Measurements from ENCODE around the gene GASK1A. TPM values are rescaled to one million over a fixed set of nuclear protein-coding genes. Genes with fewer than 3 reads are reported as not detected.

Gene GASK1A
- total RNA-seq, 1 donor, result 0.63 TPM

- no peak overlapping the region for H3K4me3 ChIP-seq (ENCODE audit: low read depth, low read length)
- TF ChIP-seq, protein P1, sequence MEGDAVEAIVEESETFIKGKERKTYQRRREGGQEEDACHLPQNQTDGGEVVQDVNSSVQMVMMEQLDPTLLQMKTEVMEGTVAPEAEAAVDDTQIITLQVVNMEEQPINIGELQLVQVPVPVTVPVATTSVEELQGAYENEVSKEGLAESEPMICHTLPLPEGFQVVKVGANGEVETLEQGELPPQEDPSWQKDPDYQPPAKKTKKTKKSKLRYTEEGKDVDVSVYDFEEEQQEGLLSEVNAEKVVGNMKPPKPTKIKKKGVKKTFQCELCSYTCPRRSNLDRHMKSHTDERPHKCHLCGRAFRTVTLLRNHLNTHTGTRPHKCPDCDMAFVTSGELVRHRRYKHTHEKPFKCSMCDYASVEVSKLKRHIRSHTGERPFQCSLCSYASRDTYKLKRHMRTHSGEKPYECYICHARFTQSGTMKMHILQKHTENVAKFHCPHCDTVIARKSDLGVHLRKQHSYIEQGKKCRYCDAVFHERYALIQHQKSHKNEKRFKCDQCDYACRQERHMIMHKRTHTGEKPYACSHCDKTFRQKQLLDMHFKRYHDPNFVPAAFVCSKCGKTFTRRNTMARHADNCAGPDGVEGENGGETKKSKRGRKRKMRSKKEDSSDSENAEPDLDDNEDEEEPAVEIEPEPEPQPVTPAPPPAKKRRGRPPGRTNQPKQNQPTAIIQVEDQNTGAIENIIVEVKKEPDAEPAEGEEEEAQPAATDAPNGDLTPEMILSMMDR (IDR thresholded peaks at IDR 0.05; ENCODE audit: insufficient read depth, low read length), result no peak
- DNase-seq (ENCODE audit: low read depth), result peak; percentile 12
These were observed 12.5 kb downstream of the GASK1A start for GRCh38 chr3:42991341-42992315.

GRCh38 chr3:42994595-42994994 is 15.5 kb downstream of the GASK1A start:
- DNase-seq (ENCODE audit: low read depth), result no peak
- TF ChIP-seq, protein P1 (IDR thresholded peaks at IDR 0.05; ENCODE audit: insufficient read depth, low read length), result no peak
- H3K4me3 ChIP-seq (ENCODE audit: low read depth, low read length), result no peak overlapping the region

DNA sequence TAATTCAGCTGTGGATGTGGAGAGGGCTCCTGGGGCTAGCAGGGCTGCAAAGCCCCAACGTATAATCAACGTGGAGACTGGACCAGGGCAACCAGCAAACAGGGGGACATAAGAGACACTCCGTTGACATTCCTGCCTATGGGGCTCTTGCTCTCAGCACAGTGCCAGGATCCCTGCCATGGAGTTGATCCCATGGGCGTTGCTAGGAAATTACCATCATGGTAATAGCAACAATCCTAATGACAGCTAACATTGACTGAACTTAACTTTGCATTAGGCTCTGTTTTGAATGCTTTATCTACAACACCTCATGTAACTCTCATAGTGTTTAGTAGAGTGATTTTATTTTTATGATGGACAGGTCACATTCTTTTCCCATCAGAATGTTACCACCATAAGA is 16.9 kb downstream of the GASK1A start:
- H3K4me3 ChIP-seq (ENCODE audit: low read depth, low read length), result no peak overlapping the region
- TF ChIP-seq, protein P1 (IDR thresholded peaks at IDR 0.05; ENCODE audit: insufficient read depth, low read length), result no peak
- no peak for DNase-seq (ENCODE audit: low read depth)

- no peak for DNase-seq (ENCODE audit: low read depth)
- TF ChIP-seq, protein P1 (IDR thresholded peaks at IDR 0.05; ENCODE audit: insufficient read depth, low read length), result no peak
- no peak overlapping the region for H3K4me3 ChIP-seq (ENCODE audit: low read depth, low read length)
These were observed 17.5 kb downstream of the GASK1A start for GRCh38 chr3:42996633-42997075.

- no peak overlapping the region for H3K4me3 ChIP-seq (ENCODE audit: low read depth, low read length)
- TF ChIP-seq, protein P1 (IDR thresholded peaks at IDR 0.05; ENCODE audit: insufficient read depth, low read length), result no peak
- peak; percentile 33 for DNase-seq (ENCODE audit: low read depth)
These were observed 20.1 kb downstream of the GASK1A start for GRCh38 chr3:42999212-42999611.

DNA sequence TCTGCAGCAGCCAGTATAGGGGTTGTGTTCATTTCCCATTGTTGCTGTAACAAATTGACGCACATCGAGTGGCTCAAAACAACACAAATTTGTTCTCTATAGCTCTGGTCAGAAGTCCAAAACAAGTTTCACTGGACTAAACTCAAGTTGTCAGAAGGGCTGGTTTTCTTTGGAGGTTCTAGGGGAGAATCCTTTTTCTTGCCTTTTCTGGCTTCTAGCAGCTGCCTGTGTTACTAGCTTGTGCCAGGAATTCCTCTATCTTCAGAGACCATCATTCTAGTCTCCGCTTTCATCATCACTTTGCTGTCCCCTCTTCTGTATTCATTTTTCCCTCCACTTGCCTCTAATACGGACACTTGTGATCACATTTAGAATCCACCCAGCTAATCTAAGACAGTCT is 20.5 kb downstream of the GASK1A start:
- TF ChIP-seq, protein P1 (IDR thresholded peaks at IDR 0.05; ENCODE audit: insufficient read depth, low read length), result no peak
- H3K4me3 ChIP-seq (ENCODE audit: low read depth, low read length), result no peak overlapping the region
- peak; percentile 7 for DNase-seq (ENCODE audit: low read depth)

Data from fibroblast of the aortic adventitia (primary cell).